Epithelial cell of proximal tubule (primary cell): Measurements from ENCODE around the gene WNT3A. TPM values are rescaled to one million over a fixed set of nuclear protein-coding genes. Genes with fewer than 3 reads are reported as not detected.

ENCODE experiments used
- DNase-seq: peaks from one replicate; pipeline ENCODE4 v3.0.0-alpha.2; 2011; ENCODE audit warnings: low read depth
- H3K4me3 ChIP-seq: 2 replicates; pipeline ENCODE4 v1.5.1; 2011; ENCODE audit warnings: low read depth, mild to moderate bottlenecking, low read length
- total RNA-seq: library from RNA; depleted of rRNA; stranded (reverse); fragments of >200 nt; gene quantifications from 2 replicates; pipeline ENCODE4 v1.2.3, GENCODE V29; 2015
- TF ChIP-seq, protein P1 (sequence below): conservative IDR thresholded peaks from 2 replicates; pipeline ENCODE4 v1.5.1; 2012; ENCODE audit warnings: low read depth, mild to moderate bottlenecking, low read length

Gene WNT3A
- total RNA-seq, 1 donor from 2014 or later = not detected

- no peak overlapping the region for H3K4me3 ChIP-seq
- TF ChIP-seq, protein P1, sequence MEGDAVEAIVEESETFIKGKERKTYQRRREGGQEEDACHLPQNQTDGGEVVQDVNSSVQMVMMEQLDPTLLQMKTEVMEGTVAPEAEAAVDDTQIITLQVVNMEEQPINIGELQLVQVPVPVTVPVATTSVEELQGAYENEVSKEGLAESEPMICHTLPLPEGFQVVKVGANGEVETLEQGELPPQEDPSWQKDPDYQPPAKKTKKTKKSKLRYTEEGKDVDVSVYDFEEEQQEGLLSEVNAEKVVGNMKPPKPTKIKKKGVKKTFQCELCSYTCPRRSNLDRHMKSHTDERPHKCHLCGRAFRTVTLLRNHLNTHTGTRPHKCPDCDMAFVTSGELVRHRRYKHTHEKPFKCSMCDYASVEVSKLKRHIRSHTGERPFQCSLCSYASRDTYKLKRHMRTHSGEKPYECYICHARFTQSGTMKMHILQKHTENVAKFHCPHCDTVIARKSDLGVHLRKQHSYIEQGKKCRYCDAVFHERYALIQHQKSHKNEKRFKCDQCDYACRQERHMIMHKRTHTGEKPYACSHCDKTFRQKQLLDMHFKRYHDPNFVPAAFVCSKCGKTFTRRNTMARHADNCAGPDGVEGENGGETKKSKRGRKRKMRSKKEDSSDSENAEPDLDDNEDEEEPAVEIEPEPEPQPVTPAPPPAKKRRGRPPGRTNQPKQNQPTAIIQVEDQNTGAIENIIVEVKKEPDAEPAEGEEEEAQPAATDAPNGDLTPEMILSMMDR = no peak
- DNase-seq = no peak
These were observed 89.1 kb downstream of the WNT3A start for GRCh38 chr1:228095938-228096337.

GRCh38 chr1:228096416-228097332, 89.9 kb downstream of the WNT3A start:
- no peak overlapping the region for H3K4me3 ChIP-seq
- no peak for DNase-seq
- TF ChIP-seq, protein P1 = no peak

- H3K4me3 ChIP-seq = no peak overlapping the region
- TF ChIP-seq, protein P1 = no peak
- no peak for DNase-seq
These were observed 90.7 kb downstream of the WNT3A start for GRCh38 chr1:228097333-228098081.

DNA sequence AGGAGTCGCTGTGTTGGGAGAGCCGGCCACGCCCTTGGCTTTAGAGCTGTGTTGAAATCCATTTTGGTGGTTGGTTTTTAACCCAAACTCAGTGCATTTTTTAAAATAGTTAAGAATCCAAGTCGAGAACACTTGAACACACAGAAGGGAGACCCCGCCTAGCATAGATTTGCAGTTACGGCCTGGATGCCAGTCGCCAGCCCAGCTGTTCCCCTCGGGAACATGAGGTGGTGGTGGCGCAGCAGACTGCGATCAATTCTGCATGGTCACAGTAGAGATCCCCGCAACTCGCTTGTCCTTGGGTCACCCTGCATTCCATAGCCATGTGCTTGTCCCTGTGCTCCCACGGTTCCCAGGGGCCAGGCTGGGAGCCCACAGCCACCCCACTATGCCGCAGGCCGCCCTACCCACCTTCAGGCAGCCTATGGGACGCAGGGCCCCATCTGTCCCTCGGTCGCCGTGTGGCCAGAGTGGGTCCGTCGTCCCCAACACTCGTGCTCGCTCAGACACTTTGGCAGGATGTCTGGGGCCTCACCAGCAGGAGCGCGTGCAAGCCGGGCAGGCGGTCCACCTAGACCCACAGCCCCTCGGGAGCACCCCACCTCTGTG, 91.6 kb downstream of the WNT3A start:
- TF ChIP-seq, protein P1 = no peak
- no peak for DNase-seq
- H3K4me3 ChIP-seq = no peak overlapping the region

- TF ChIP-seq, protein P1 = no peak
- no peak for DNase-seq
- H3K4me3 ChIP-seq = no peak overlapping the region
These were observed 92.5 kb downstream of the WNT3A start for GRCh38 chr1:228099331-228099732.

- no peak for DNase-seq
- TF ChIP-seq, protein P1 = no peak
- H3K4me3 ChIP-seq = peak overlapping the region; percentile 89
These were observed 94.2 kb downstream of the WNT3A start for GRCh38 chr1:228100822-228101613.
